Esophagus squamous epithelium (tissue), 4 donors: Measurements from ENCODE around the gene SELENOM.

Source experiments
- POLR2A ChIP-seq, 4 donors: fragments of 450-650 bp; IDR thresholded peaks; one replicate each; pipeline ENCODE4 v1.6.1; 2017; ENCODE audit warnings: antibody characterized with exemption in 4 of 4, mild to moderate bottlenecking in 4 of 4, moderate library complexity in 3 of 4
- TF ChIP-seq, protein P1 (sequence below), 6 experiments: fragments of 450-650 bp in 4 of 6; fragments of 200-600 bp in 2 of 6; sonication (generic) in 2 of 6; IDR thresholded peaks; one replicate each; pipeline ENCODE4 v1.5.1; 2016 to 2019; ENCODE audit warnings: antibody characterized with exemption in 6 of 6, mild to moderate bottlenecking in 4 of 6, moderate library complexity in 4 of 6

DNA sequence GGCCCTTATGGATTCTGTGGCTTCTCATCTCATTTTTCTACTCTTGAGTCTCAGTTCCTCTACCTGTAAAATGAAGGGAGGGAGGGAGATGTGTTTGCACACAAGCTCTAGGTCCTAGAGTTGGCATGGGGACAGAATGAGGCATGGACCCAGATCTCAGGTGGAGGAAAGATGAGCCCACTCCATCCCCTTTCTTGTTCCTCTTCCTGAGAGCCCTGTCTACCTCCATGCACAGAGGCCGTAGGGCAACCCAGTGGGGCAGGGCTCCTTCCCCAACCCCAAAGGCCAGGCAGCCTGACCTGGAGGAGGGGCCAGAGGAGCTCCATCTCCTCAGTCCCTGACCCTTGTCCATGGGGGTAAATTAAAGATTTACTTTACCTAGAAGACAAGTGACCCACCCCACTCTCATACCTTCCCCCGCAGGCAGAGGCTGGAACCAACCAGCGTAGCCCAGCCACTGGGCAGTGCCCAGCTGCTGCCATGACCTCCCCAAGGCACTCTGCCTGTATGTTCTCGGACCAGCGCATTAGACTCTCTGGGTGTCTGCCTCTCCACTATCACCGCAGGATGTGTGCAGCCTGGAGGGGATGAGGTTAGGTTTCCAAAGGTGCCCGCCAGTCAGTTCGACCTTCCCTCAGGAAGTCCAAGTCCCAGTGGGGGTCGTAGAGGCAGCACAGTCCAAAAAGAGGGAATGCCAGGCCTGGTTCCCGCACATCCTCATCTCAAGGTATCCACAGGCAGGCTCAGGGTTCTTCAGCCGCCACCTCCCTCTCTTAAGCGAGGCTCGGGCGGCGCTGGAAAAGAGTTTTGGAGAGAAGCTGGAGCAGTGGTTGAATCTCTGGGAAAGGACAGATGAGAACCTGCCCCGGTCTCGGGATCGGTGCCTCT, 23.2 kb downstream of the SELENOM start:
- TF ChIP-seq, protein P1, sequence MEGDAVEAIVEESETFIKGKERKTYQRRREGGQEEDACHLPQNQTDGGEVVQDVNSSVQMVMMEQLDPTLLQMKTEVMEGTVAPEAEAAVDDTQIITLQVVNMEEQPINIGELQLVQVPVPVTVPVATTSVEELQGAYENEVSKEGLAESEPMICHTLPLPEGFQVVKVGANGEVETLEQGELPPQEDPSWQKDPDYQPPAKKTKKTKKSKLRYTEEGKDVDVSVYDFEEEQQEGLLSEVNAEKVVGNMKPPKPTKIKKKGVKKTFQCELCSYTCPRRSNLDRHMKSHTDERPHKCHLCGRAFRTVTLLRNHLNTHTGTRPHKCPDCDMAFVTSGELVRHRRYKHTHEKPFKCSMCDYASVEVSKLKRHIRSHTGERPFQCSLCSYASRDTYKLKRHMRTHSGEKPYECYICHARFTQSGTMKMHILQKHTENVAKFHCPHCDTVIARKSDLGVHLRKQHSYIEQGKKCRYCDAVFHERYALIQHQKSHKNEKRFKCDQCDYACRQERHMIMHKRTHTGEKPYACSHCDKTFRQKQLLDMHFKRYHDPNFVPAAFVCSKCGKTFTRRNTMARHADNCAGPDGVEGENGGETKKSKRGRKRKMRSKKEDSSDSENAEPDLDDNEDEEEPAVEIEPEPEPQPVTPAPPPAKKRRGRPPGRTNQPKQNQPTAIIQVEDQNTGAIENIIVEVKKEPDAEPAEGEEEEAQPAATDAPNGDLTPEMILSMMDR (IDR thresholded peaks at IDR 0.05) = no peak
- no peak for TF ChIP-seq POLR2A (IDR thresholded peaks at IDR 0.05)
